Heart left ventricle (tissue), 16 donors: ENCODE results near the gene CEND1. TPM values are rescaled to one million over a fixed set of nuclear protein-coding genes. Genes with fewer than 3 reads are reported as not detected.

Source experiments
- ATAC-seq, 4 donors: fragments of 200-7000 bp; cut with Tn5 transposase; one replicate each; pipeline ENCODE4 v1.9.1; 2020 to 2022; ENCODE audit warnings: moderate library complexity in 4 of 4, mild to moderate bottlenecking in 3 of 4, moderate number of reproducible peaks in 1 of 4
- DNase-seq, 5 donors: peaks; one replicate each; pipeline ENCODE4 v3.0.0-alpha.2; 2020
- H3K27ac ChIP-seq, 12 donors: fragments of 200-600 bp; sonication (generic) in 4 of 12; one replicate each; pipeline versions ENCODE4 v1.5.0 to v1.8.0; 2016 to 2022; ENCODE audit warnings: mild to moderate bottlenecking in 2 of 12
- H3K27me3 ChIP-seq, 9 donors: fragments of 200-600 bp; sonication (generic) in 2 of 9; one replicate each; pipeline versions ENCODE4 v1.5.1 to v1.8.0; 2016 to 2022; ENCODE audit warnings: mild to moderate bottlenecking in 3 of 9
- H3K36me3 ChIP-seq, 9 donors: fragments of 200-600 bp; sonication (generic) in 2 of 9; one replicate each; pipeline versions ENCODE4 v1.5.0 to v1.8.0; 2018 to 2022; ENCODE audit warnings: mild to moderate bottlenecking in 2 of 9
- H3K4me1 ChIP-seq, 12 donors: fragments of 200-600 bp; sonication (generic) in 4 of 12; one replicate each; pipeline versions ENCODE4 v1.5.0 to v1.8.0; 2016 to 2022; ENCODE audit warnings: mild to moderate bottlenecking in 3 of 12
- H3K4me3 ChIP-seq, 12 donors: fragments of 200-600 bp; sonication (generic) in 4 of 12; one replicate each; pipeline versions ENCODE4 v1.5.0 to v1.8.0; 2017 to 2022; ENCODE audit warnings: mild to moderate bottlenecking in 9 of 12, moderate library complexity in 4 of 12
- H3K9me3 ChIP-seq, 12 donors: fragments of 200-600 bp; sonication (generic) in 4 of 12; one replicate each; pipeline versions ENCODE4 v1.5.0 to v1.8.0; 2016 to 2022; ENCODE audit warnings: mild to moderate bottlenecking in 1 of 12
- CTCF ChIP-seq, 12 donors: fragments of 200-600 bp; sonication (generic) in 4 of 12; IDR thresholded peaks; one replicate each; pipeline versions ENCODE4 v1.5.0 to v1.8.0; 2018 to 2022; ENCODE audit warnings: antibody characterized with exemption in 12 of 12, mild to moderate bottlenecking in 5 of 12
- POLR2A ChIP-seq, 2 donors: fragments of 450-650 bp; IDR thresholded peaks; one replicate each; pipeline ENCODE4 v1.6.1; 2017; ENCODE audit warnings: antibody characterized with exemption in 2 of 2, mild to moderate bottlenecking in 2 of 2, moderate library complexity in 2 of 2
- WGBS, 4 donors: extraction: QIAGEN DNeasy Blood & Tissue Kit in 2 of 4; methylation state at CpG; one replicate each; pipeline versions ENCODE4 v1.1.5 to v1.1.7; 2013 to 2018; 5-methylcytosine and 5-hydroxymethylcytosine counted together
- intact Hi-C, 10 donors: fragments of 100-400 bp; cut with DNase I; formaldehyde crosslinking; loops; one replicate each; pipeline versions ENCODE4 v1.11.1 to v1.14.2; 2022
- polyA plus RNA-seq, 2 donors: library from polyadenylated mRNA; stranded (reverse); fragments of 200-250 nt; gene quantifications; one replicate each; pipeline ENCODE4 v1.2.3, GENCODE V29; 2013
- total RNA-seq, 9 donors: library from RNA; depleted of rRNA in 2 of 9; stranded (reverse); fragments of >200 nt in 2 of 9; fragmentation: NEBNext Ultra II Directional in 3 of 9; extraction: Animal tissue kit (Norgen Biotek cat#: 25700) in 3 of 9; gene quantifications; one replicate each; pipeline versions ENCODE4 v1.1.0 to v1.2.4, GENCODE V29; 2016 to 2023
- donor health status: ischemic (EF 13 %, LVEDD 7.1; RV severe dilation, severe dysfunction).
- donor health status: healthy with polysubstance abuse.
- donor health status: DM: no; HTN: yes; CAD: no.
- donor health status: DM: no; HTN: no; CAD: no.
- donor health status: ischemic (EF 25% LVEDD 6.9; RV normal size, moderate dysfunction).
- donor health status: ischemic (EF 25% LVEDD 5.7; RV mildly dilated, moderate dysfunction).
- donor health status: healthy.
- donor health status: DM: yes; HTN: yes; CAD: no.
- donor health status: ischemic (EF 35%, LVEDD 5.7; RV mildly dilated, moderate dysfunction).
- donor health status: nonischemic (EF 11% LVEDD 7.7; RV severe dilation, severe dysfunction).
- donor health status: DM: yes; HTN: yes; CAD: no.
- donor health status: PGD.
- donor health status: ischemic (EF 29% LVEDD 5.4; RV normal size, mild dysfunction).
- donor health status: nonischemic (EF 23%, LVEDD 6.1; RV moderate dilation, normal function).

CEND1 gene
- total and polyA plus RNA-seq, 11 donors, result 0.25 to 1.1 (median 0.44) TPM; not detected in 2

- intact Hi-C loops, result no loop called here
- peak; percentile 22 to 53 (median 48) for ATAC-seq
- Histone ChIP-seq H3K9me3 (no peaks in the 10 kb centered on the region), H3K4me3 (peak overlapping the region in 11 of 12 donors; percentile 28 to 59 (median 50)), H3K27ac (peak overlapping the region in 7 of 12 donors; percentile 71 to 91 (median 82)), H3K36me3 (peaks cover 0 to 3% (median 0%) of the 10 kb centered on the region in 9 donors), H3K27me3 (peaks cover 0 to 39% (median 0%) of the 10 kb centered on the region in 9 donors), H3K4me1 (peaks cover 10 to 94% (median 80%) of the 10 kb centered on the region in 12 donors)
- DNase-seq, result peak; percentile 85 to 90 (median 85)
- peak; percentile 5 to 17 for TF ChIP-seq POLR2A (IDR thresholded peaks at IDR 0.05)
- TF ChIP-seq CTCF (IDR thresholded peaks at IDR 0.05), result no peak
- 12 to 38% (median 21%) methylated on average over 35 to 78 of the region's 78 CpGs for WGBS, 4 donors
Observed at GRCh38 chr11:830295-831117, 40.6 kb upstream of the CEND1 start.

- H3K36me3 ChIP-seq, result peaks cover 0 to 9% (median 6%) of the 10 kb centered on the region in 9 donors
- intact Hi-C loops, result no loop called here
- ATAC-seq, result no peak
- H3K27me3 ChIP-seq, result peaks cover 0 to 39% (median 0%) of the 10 kb centered on the region in 9 donors
- DNase-seq, result no peak
- peak overlapping the region in 11 of 12 donors; percentile 28 to 59 (median 50) for H3K4me3 ChIP-seq
- H3K9me3 ChIP-seq, result no peaks in the 10 kb centered on the region
- no peak for TF ChIP-seq CTCF (IDR thresholded peaks at IDR 0.05)
- TF ChIP-seq POLR2A (IDR thresholded peaks at IDR 0.05), result peak in 1 of 2 donors; percentile 64
- peaks cover 10 to 89% (median 75%) of the 10 kb centered on the region in 12 donors for H3K4me1 ChIP-seq
- H3K27ac ChIP-seq, result peak overlapping the region; percentile 71 to 91 (median 83)
- WGBS, 4 donors, result 3 to 7% (median 5%) methylated on average over 15 to 39 of the region's 39 CpGs
Observed at GRCh38 chr11:829847-830294, 40.0 kb upstream of the CEND1 start.

GRCh38 chr11:829176-829846 lies 39.4 kb upstream of the CEND1 start:
- DNase-seq (peak in 3 of 5 donors; percentile 60 to 68 (median 67)), ATAC-seq (peak in 2 of 4 donors; percentile 2 to 36)
- Histone ChIP-seq H3K9me3 (no peaks in the 10 kb centered on the region), H3K4me3 (peak overlapping the region; percentile 1 to 59 (median 50)), H3K36me3 (peaks cover 0 to 15% (median 12%) of the 10 kb centered on the region in 9 donors), H3K27me3 (peaks cover 0 to 39% (median 0%) of the 10 kb centered on the region in 9 donors), H3K4me1 (peaks cover 6 to 83% (median 69%) of the 10 kb centered on the region in 12 donors), H3K27ac (peak overlapping the region; percentile 71 to 91 (median 83))
- intact Hi-C loops, result no loop called here
- peak in 1 of 2 donors; percentile 26 for TF ChIP-seq POLR2A (IDR thresholded peaks at IDR 0.05)
- TF ChIP-seq CTCF (IDR thresholded peaks at IDR 0.05), result no peak
- 23 to 49% (median 31%) methylated on average over 23 to 40 of the region's 40 CpGs for WGBS, 4 donors
